ENCODE results near the gene HS3ST6.
"Not testable (repeated sequence)": the region's sequence is repeated elsewhere in the genome, so short reads cannot be mapped to it uniquely, and the experiment has no call there.

The HS3ST6 gene

GRCh38 chr16:1926271-1926670 lies 8.1 kb upstream of the HS3ST6 start:
- DNase-seq: no peak

- DNase-seq: no peak
Measured at GRCh38 chr16:1924095-1924494, 5.9 kb upstream of the HS3ST6 start.

GRCh38 chr16:1923299-1924034 lies 5.3 kb upstream of the HS3ST6 start:
- DNase-seq: no peak

GRCh38 chr16:1922357-1922756 lies 4.1 kb upstream of the HS3ST6 start:
- no peak for DNase-seq

GRCh38 chr16:1920727-1921171 lies 2.5 kb upstream of the HS3ST6 start:
- no peak for DNase-seq

- not testable (repeated sequence) for DNase-seq
Measured at GRCh38 chr16:1920122-1920521, 1.9 kb upstream of the HS3ST6 start.

GRCh38 chr16:1919327-1919998 lies 1.2 kb upstream of the HS3ST6 start:
- DNase-seq: no peak

- DNase-seq: no peak
Measured at GRCh38 chr16:1917665-1918350, 407 bp downstream of the HS3ST6 start.

GRCh38 chr16:1917056-1917664 lies 1.1 kb downstream of the HS3ST6 start:
- no peak for DNase-seq

- no peak for DNase-seq
Measured at GRCh38 chr16:1916640-1916990, 1.6 kb downstream of the HS3ST6 start.

GRCh38 chr16:1915732-1916639 lies 2.2 kb downstream of the HS3ST6 start:
- no peak for DNase-seq

GRCh38 chr16:1914988-1915387 lies 3.2 kb downstream of the HS3ST6 start:
- no peak for DNase-seq

GRCh38 chr16:1914084-1914608 lies 4.1 kb downstream of the HS3ST6 start:
- DNase-seq: no peak

- no peak for DNase-seq
Measured at GRCh38 chr16:1913327-1914083, 4.7 kb downstream of the HS3ST6 start.

- DNase-seq: no peak
Measured at GRCh38 chr16:1912215-1912543, 6.0 kb downstream of the HS3ST6 start.

- DNase-seq: no peak
Measured at GRCh38 chr16:1911467-1912214, 6.6 kb downstream of the HS3ST6 start.

- no peak for DNase-seq
Measured at GRCh38 chr16:1909561-1910231, 8.5 kb downstream of the HS3ST6 start.

- DNase-seq: no peak
Measured at GRCh38 chr16:1908983-1909382, 9.2 kb downstream of the HS3ST6 start.

- DNase-seq: no peak
Measured at GRCh38 chr16:1908184-1908583, 10.0 kb downstream of the HS3ST6 start.
